HG03139 (cell line): ENCODE results near the gene MAGEA6.
"Not testable (repeated sequence)": the region's sequence is repeated elsewhere in the genome, so short reads cannot be mapped to it uniquely, and the experiment has no call there.

ENCODE experiments used
- ATAC-seq: cut with Tn5 transposase; IDR thresholded peaks from one replicate; pipeline ENCODE4 v1.9.1; 2021; ENCODE audit not compliant: unreplicated experiment

MAGEA6 gene

GRCh38 chrX:152734143-152734858, 35.2 kb downstream of the MAGEA6 start:
- ATAC-seq = not testable (repeated sequence)

- no peak for ATAC-seq
Measured at GRCh38 chrX:152733261-152733975, 36.1 kb downstream of the MAGEA6 start, which contains the start of the genes CSAG1 and MAGEA12. Gene CSAG1, minus strand, starts transcription at chrX:152733721. Its CDS starts 1,261 bp downstream, at chrX:152732460. Gene MAGEA12, plus strand, starts transcription at chrX:152733757. Its CDS starts 2,405 bp downstream, at chrX:152736162.

GRCh38 chrX:152725409-152725808, 44.1 kb downstream of the MAGEA6 start:
- ATAC-seq = no peak
